HL-60 (cell line): Measurements from ENCODE around the gene ETV6.

Experiments used
- CTCF ChIP-seq: IDR thresholded peaks from one replicate; pipeline ENCODE4 v1.5.1; 2011; ENCODE audit warnings: low read length, control low read depth, inconsistent platforms; ENCODE audit not compliant: insufficient read depth
- GABPA ChIP-seq: IDR thresholded peaks from 2 replicates; pipeline ENCODE4 v1.6.1; 2012; ENCODE audit warnings: low read depth
- POLR2AphosphoS5 ChIP-seq: IDR thresholded peaks from 2 replicates; pipeline ENCODE4 v1.6.1; 2012; ENCODE audit warnings: low read depth
- REST ChIP-seq: IDR thresholded peaks from 2 replicates; pipeline ENCODE4 v1.6.1; 2012; ENCODE audit warnings: low read depth; ENCODE audit not compliant: insufficient replicate concordance
- SPI1 ChIP-seq: IDR thresholded peaks from 2 replicates; pipeline ENCODE4 v1.6.1; 2012; ENCODE audit warnings: low read depth, mild to moderate bottlenecking, borderline replicate concordance

- TF ChIP-seq CTCF = no peak
- peak; percentile 97 for TF ChIP-seq POLR2AphosphoS5
- no peak for TF ChIP-seq GABPA
- TF ChIP-seq REST = peak; percentile 57
- TF ChIP-seq SPI1 = peak; percentile 66
Measured at GRCh38 chr12:11652351-11653040, 3.0 kb downstream of the ETV6 start.
